HCT116 (cell line): ENCODE data around the gene SEMA4D. TPM values are rescaled to one million over a fixed set of nuclear protein-coding genes. Genes with fewer than 3 reads are reported as not detected.

Experiments used
- ATAC-seq: fragments of 200-7000 bp; cut with Tn5 transposase; 2 replicates; pipeline ENCODE4 v1.9.1; 2020; ENCODE audit warnings: mild to moderate bottlenecking, moderate library complexity
- BruUV-seq: library from RNA; stranded (reverse); fragments of 400-500 nt; replicated peaks from 2 replicates; lab custom pipeline; 2021; lab: Mats Ljungman, UMichigan
- CTCF ChIA-PET: fragments of 300-600 bp; sonication (Branson Sonifier 250); formaldehyde crosslinking; loops from one replicate; lab custom pipeline; 2021; ENCODE audit warnings: antibody characterized with exemption; lab: Charles Lee
- POLR2A ChIA-PET: fragments of 300-600, 350-600 bp; sonication (Branson Sonifier 250); formaldehyde crosslinking; loops from one replicate; lab custom pipeline; 2021; ENCODE audit warnings: antibody characterized with exemption; lab: Charles Lee
- RAD21 ChIA-PET, 2 experiments: fragments of 300-600 bp; sonication (Branson Sonifier 250); formaldehyde crosslinking; loops; one replicate each; lab custom pipeline; 2023; ENCODE audit warnings: low total read pairs in 2 of 2; ENCODE audit not compliant: uncharacterized antibody in 2 of 2, unreplicated experiment in 2 of 2, low non-redundant PET in 1 of 2; lab: Charles Lee
- DNase-seq: peaks from one replicate; pipeline ENCODE4 v3.0.0-alpha.2; 2010; ENCODE audit warnings: low read depth, low spot score
- H2AFZ ChIP-seq: fragments of 200-600 bp; shearing (Covaris generic), sonication (generic); 2 replicates; pipeline ENCODE4 v1.6.1; 2017; ENCODE audit warnings: low read depth, mixed run types, mixed read lengths, antibody characterized with exemption, low read length; ENCODE audit not compliant: poor library complexity, severe bottlenecking
- H3K27ac ChIP-seq: 2 replicates; pipeline ENCODE4 v1.5.1; 2012; ENCODE audit warnings: low read depth, low read length
- H3K27me3 ChIP-seq: fragments of 200-600 bp; sonication (generic); 2 replicates; pipeline ENCODE4 v1.6.1; 2016; ENCODE audit warnings: mixed run types, low read length, mixed read lengths; ENCODE audit not compliant: insufficient read depth
- H3K36me3 ChIP-seq, 2 experiments: fragments of 200-500 bp in 1 of 2; fragments of 200-600 bp in 1 of 2; sonication (Bioruptor generic) in 1 of 2; sonication (generic) in 1 of 2; 2 replicates each; pipeline versions ENCODE4 v1.5.1 to v1.6.1; 2014 to 2016; ENCODE audit warnings: low read length in 2 of 2, inconsistent platforms in 1 of 2, mixed read lengths in 1 of 2, mixed run types in 1 of 2; ENCODE audit not compliant: insufficient read depth in 2 of 2, control insufficient read depth in 1 of 2
- H3K4me1 ChIP-seq, 2 experiments: fragments of 200-600 bp in 1 of 2; sonication (generic) in 1 of 2; 2 replicates each; pipeline versions ENCODE4 v1.5.1 to v1.6.1; 2012 to 2017; ENCODE audit warnings: low read length in 2 of 2, inconsistent platforms in 1 of 2, mild to moderate bottlenecking in 1 of 2, mixed read lengths in 1 of 2, mixed run types in 1 of 2, moderate library complexity in 1 of 2; ENCODE audit not compliant: insufficient read depth in 2 of 2, control insufficient read depth in 1 of 2
- H3K4me2 ChIP-seq: fragments of 200-600 bp; sonication (generic); 2 replicates; pipeline ENCODE4 v1.6.1; 2017; ENCODE audit warnings: mixed run types, low read length, mixed read lengths
- H3K4me3 ChIP-seq, 2 experiments: fragments of 200-600 bp in 1 of 2; sonication (generic) in 1 of 2; replicated peaks in 1 of 2; 2 replicates each; pipeline ENCODE4 v1.5.1; 2011 to 2016; ENCODE audit warnings: low read length in 2 of 2, control low read depth in 1 of 2, low read depth in 1 of 2, mild to moderate bottlenecking in 1 of 2, mixed read lengths in 1 of 2, mixed run types in 1 of 2
- H3K79me2 ChIP-seq: fragments of 200-600 bp; sonication (generic); 2 replicates; pipeline ENCODE4 v1.6.1; 2017; ENCODE audit warnings: mild to moderate bottlenecking, mixed run types, low read length, moderate library complexity, mixed read lengths; ENCODE audit not compliant: insufficient read depth
- H3K9ac ChIP-seq: fragments of 200-600 bp; sonication (generic); 2 replicates; pipeline ENCODE4 v1.6.1; 2016; ENCODE audit warnings: low read length, mixed read lengths
- H3K9me2 ChIP-seq: fragments of 200-600 bp; sonication (generic), shearing (Covaris generic); 2 replicates; pipeline ENCODE4 v1.6.1; 2017; ENCODE audit warnings: mixed run types, mild to moderate bottlenecking, moderate library complexity; ENCODE audit not compliant: insufficient read depth
- H3K9me3 ChIP-seq, 2 experiments: fragments of 200-500 bp in 1 of 2; fragments of 200-600 bp in 1 of 2; sonication (Bioruptor generic) in 1 of 2; sonication (generic) in 1 of 2; 2 replicates each; pipeline ENCODE4 v1.6.1; 2014 to 2017; ENCODE audit warnings: low read length in 2 of 2, mixed read lengths in 2 of 2, inconsistent platforms in 1 of 2, low read depth in 1 of 2, mild to moderate bottlenecking in 1 of 2, mixed run types in 1 of 2, moderate library complexity in 1 of 2; ENCODE audit not compliant: control insufficient read depth in 1 of 2, insufficient read depth in 1 of 2
- H4K20me1 ChIP-seq: fragments of 200-600 bp; sonication (generic), shearing (Covaris generic); 2 replicates; pipeline ENCODE4 v1.6.1; 2017; ENCODE audit warnings: mixed run types, mild to moderate bottlenecking, moderate library complexity; ENCODE audit not compliant: insufficient read depth
- CBX3 ChIP-seq: IDR thresholded peaks from 2 replicates; pipeline ENCODE4 v1.6.1; 2012; ENCODE audit warnings: low read depth
- EGR1 ChIP-seq: IDR thresholded peaks from 2 replicates; pipeline ENCODE4 v1.6.1; 2012; ENCODE audit warnings: low read depth
- EZH2phosphoT487 ChIP-seq: fragments of 200-600 bp; IDR thresholded peaks from 2 replicates; pipeline ENCODE4 v1.6.1; 2018; ENCODE audit warnings: antibody characterized with exemption, borderline replicate concordance
- JUND ChIP-seq: IDR thresholded peaks from 2 replicates; pipeline ENCODE4 v1.6.1; 2012
- REST ChIP-seq: IDR thresholded peaks from 2 replicates; pipeline ENCODE4 v1.6.1; 2012; ENCODE audit warnings: low read depth
- SP1 ChIP-seq: IDR thresholded peaks from 2 replicates; pipeline ENCODE4 v1.6.1; 2012; ENCODE audit warnings: low read depth
- ZFX ChIP-seq: fragments of 450-650 bp; IDR thresholded peaks from 2 replicates; pipeline ENCODE4 v1.6.1; 2017
- intact Hi-C: fragments of 100-400 bp; cut with micrococcal nuclease; formaldehyde crosslinking; loops from 2 replicates; pipeline ENCODE4 v1.10.0; 2022
- total RNA-seq: library from RNA; stranded (reverse); gene quantifications from one replicate; pipeline ENCODE4 v1.2.1, GENCODE V29; 2021; ENCODE audit not compliant: unreplicated experiment
- TF ChIP-seq, protein P1 (sequence below), 3 experiments: fragments of 200-600 bp in 1 of 3; sonication (generic) in 1 of 3; IDR thresholded peaks in 2 of 3; conservative IDR thresholded peaks in 1 of 3; 2 replicates each; pipeline ENCODE4 v1.5.1; 2012 to 2017; ENCODE audit warnings: low read depth in 2 of 3, low read length in 2 of 3, antibody characterized with exemption in 1 of 3, borderline replicate concordance in 1 of 3, control low read depth in 1 of 3, mild to moderate bottlenecking in 1 of 3, mixed read lengths in 1 of 3, mixed run types in 1 of 3, moderate library complexity in 1 of 3; ENCODE audit not compliant: insufficient read depth in 1 of 3

Gene SEMA4D
- total RNA-seq, 1 experiment from 2014 or later, result 32.0 TPM

- H3K9me3 ChIP-seq, result no peaks in the 10 kb centered on the region
- ATAC-seq, result no peak
- H3K27ac ChIP-seq, result no peak overlapping the region
- no peaks in the 10 kb centered on the region for H3K79me2 ChIP-seq
- ChIA-PET CTCF (no interaction called here), RAD21 (no interaction called here), POLR2A (no interaction called here)
- no peak overlapping the region for H3K9ac ChIP-seq
- peaks cover 0 to 4% of the 10 kb centered on the region in 2 experiments; a peak in 2 of 4 replicates for H3K36me3 ChIP-seq
- intact Hi-C loops, result no loop called here
- H3K27me3 ChIP-seq, result no peaks in the 10 kb centered on the region
- TF ChIP-seq CBX3, result no peak
- no peak for TF ChIP-seq JUND
- TF ChIP-seq EGR1, result no peak
- no peak for TF ChIP-seq ZFX
- TF ChIP-seq EZH2phosphoT487, result no peak
- TF ChIP-seq, protein P1, sequence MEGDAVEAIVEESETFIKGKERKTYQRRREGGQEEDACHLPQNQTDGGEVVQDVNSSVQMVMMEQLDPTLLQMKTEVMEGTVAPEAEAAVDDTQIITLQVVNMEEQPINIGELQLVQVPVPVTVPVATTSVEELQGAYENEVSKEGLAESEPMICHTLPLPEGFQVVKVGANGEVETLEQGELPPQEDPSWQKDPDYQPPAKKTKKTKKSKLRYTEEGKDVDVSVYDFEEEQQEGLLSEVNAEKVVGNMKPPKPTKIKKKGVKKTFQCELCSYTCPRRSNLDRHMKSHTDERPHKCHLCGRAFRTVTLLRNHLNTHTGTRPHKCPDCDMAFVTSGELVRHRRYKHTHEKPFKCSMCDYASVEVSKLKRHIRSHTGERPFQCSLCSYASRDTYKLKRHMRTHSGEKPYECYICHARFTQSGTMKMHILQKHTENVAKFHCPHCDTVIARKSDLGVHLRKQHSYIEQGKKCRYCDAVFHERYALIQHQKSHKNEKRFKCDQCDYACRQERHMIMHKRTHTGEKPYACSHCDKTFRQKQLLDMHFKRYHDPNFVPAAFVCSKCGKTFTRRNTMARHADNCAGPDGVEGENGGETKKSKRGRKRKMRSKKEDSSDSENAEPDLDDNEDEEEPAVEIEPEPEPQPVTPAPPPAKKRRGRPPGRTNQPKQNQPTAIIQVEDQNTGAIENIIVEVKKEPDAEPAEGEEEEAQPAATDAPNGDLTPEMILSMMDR (IDR thresholded peaks at IDR 0.05 in 2 of 3, conservative IDR thresholded peaks at IDR 0.05 in 1 of 3; ENCODE audit: borderline replicate concordance in 1 of 3, insufficient read depth in 1 of 3, low read depth in 2 of 3, low read length in 2 of 3), result no peak
- no peak for TF ChIP-seq SP1
- no peak for TF ChIP-seq REST
- DNase-seq, result no peak
- no peak overlapping the region for H3K4me3 ChIP-seq
- no peak overlapping the region for H3K4me2 ChIP-seq
- no TSS peak for BruUV-seq
- H2AFZ ChIP-seq, result no peak overlapping the region
- H3K4me1 ChIP-seq, result no peaks in the 10 kb centered on the region
- H3K9me2 ChIP-seq, result no peaks in the 10 kb centered on the region
- H4K20me1 ChIP-seq, result no peaks in the 10 kb centered on the region
These were observed 111.7 kb downstream of the SEMA4D start for GRCh38 chr9:89386206-89386605.
